SKM-1 (cell line): ENCODE data around the gene FCHSD2.

Experiments used
- DNase-seq: peaks from one replicate; lab custom pipeline; 2025; ENCODE audit not compliant: unreplicated experiment; lab: John Stamatoyannopoulos, UW

FCHSD2 gene

DNA sequence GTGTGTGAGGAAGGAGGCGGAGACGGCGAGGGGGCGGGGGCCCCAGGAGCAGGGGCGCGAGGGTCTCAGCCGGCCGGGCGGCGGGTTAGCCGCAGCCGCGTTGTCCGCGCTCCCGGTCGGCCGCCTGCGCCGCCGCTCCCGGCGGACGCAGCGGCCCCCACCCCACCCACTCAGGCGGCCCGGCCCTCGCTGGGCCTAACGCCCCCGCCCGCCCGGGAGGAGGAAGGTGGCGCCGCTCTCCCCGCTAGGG lies at the start of gene FCHSD2:
TSS of gene FCHSD2 (minus strand) at position 191 of the 250 bp plus-strand sequence. CDS start 441 bp downstream, outside the sequence.
- no peak for DNase-seq

DNA sequence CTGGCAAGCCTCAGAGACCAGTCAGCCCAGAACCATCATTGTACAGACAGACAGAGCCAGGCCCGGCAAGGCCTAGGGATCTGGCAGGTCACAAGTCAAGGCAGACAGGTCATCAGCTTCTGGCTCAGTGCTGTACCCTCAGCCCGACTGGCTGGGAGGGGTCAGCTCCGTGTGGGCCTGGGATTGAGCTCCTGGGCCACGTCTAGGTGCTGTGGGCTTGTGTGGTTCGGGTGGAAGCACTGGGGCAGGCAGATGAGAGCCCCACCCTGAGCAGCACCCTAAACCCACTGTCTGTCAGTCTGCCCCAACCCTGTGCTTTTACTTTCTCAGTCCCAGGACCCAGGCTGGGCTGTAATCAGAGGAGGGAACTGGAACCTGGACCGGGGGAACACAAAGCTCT lies 49.0 kb upstream of the FCHSD2 start:
- DNase-seq: no peak

DNA sequence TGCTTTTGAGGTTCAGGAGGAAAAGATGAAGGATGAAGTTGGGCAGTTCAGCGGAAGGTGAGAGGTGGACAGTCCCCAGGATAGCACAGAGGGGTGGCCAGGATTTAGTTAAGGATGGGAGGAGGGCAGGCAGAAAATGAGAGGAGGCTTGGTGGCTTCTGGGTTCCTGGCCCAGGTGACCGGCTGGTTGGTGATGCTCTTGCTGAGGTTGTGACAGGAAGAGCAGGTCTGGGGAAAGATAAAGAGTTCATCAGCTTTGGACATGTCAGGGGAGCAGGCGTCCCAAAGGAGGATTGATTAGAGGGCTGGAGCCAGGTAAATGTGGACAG lies 48.4 kb upstream of the FCHSD2 start:
- no peak for DNase-seq

DNA sequence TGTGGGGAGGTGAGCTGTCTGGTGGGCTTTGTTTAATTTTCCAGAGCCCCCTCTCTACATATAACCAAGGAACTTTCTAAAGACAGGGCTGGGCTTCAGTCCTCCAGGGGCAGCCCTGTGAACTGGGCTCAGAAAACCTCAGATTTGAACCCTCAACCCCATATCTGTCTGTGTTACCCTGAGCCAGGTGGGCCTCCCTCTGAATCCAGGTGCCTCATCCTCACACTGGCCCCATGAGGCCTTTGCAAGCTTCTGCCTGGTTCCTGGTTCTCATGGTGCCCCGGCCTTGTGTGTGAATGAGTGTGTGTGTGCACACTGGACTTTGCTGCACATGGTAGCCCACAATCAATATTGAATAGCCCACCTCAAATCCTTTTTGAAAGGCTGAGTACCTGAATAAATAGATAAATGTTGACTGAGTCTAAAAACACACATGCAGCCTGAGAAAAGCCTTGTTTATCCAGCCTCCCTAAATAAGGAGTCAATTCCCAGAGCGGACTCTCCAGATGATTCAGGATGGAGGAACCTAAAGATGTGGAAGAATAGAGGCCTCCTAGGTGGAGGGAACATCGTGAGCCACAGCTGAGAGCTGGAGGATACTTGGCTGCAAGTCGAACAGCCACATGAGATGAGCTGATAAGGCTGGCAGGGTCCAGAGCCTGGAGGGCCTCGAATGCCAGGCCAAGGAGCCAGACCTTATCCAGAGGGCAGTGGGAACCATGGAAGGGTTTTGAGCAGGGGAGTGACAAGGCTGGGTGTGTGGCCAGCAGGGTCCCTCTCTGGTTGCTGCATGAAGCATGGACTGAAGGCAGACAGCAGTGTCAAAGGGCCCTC lies 47.8 kb upstream of the FCHSD2 start:
- no peak for DNase-seq

DNA sequence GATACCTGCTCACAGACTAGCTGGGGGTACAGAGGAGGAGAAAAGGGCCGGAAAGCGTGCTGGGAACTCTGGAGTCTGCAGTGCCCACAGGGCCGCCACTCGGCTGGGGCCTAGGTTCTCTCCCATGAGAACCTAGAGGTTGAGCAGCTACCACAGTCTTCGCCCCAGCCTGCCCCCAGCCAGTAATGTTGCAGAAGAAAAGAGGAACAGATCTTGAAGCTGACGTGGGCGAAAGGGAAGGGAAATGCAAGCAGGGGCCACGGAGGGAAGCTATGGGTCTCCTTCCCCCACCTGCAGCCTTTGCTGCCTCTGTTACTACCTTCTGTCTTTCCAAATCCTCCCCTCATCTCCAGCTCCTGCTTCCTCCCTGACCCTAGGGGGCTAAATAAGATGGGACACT lies 47.2 kb upstream of the FCHSD2 start:
- peak; percentile 95 for DNase-seq

DNA sequence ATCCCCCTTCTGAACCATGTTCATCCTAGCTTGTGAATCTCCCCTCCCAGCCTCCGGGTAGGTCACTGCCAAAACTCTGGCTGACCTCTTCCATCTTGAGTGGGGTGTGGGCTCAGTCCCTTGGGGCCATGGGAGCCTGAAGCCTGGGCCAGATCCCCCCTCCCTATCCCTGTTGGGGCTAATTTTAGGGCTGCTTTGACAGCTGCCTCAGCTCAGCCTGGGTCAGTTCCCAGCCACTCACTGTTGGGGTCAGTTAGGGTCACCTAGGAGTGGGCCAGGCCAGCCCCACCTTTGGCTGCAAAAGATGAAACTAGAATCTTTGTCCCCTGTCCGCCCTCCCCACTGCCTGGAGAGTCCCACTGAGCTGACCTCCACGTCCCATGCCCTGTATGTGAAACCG lies 46.2 kb upstream of the FCHSD2 start:
- no peak for DNase-seq

DNA sequence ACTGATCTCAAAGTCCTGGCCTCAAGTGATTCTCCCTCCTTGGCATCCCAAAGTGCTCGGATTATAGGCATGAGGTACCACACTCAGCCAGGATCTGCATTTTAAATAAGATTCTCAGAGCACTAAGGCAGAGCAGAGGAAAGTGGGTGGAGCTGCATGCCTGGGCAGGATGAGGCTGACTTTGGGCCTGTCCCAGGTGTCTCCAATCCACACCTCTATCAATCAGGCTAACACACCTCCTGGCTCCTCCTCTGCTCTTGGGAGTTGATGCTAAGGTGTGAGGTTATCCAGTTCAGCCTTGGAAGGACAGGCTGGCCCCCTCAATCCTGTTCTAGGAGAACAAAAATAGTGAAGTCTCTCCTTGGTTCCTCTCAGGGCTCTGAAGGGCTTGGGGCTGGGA lies 45.7 kb upstream of the FCHSD2 start:
- DNase-seq: no peak

DNA sequence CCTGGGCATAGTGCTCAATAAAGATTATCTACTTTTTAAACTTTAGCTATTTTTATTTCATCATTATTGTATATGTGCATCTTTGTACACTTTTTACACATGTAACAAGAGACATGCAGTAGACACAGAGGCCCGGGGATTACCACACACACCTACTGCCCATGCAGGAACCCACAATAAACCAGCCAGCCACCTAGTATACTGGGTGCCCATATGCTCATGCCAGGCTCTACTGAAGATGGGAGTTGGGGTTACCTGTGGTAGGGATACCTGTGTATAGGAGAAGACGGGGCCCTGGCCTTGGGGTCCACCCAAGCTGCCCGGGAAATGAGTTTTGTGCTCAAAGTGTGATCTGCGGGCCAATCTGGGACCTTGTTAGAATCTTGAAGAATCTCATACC lies 44.8 kb upstream of the FCHSD2 start:
- no peak for DNase-seq

DNA sequence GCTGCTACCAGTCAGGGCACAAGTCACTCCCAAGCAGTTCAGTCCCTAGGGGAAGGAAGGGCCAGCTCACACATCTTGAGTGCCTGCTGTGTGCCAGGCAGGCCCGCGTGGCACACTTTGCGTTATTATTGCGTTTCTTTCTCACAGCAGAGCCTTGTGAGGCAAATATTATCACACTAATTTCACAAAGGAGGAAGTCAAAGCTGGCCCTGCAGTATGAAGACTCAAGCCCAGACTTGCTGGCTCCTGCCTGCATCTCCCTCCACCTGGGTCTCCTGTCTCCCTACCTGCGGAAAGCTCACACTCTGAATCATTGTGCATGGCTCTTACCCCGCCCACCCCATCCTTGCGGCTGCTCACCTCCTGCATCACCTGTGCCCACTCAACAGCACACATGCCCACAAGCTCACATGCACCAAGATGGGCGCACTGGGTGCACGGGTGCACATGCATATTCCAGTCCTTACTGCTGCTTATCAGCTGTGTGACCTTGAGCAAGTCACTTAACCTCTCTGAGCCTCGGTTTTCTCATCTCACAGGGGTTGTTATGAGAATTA lies 44.3 kb upstream of the FCHSD2 start:
- DNase-seq: no peak

DNA sequence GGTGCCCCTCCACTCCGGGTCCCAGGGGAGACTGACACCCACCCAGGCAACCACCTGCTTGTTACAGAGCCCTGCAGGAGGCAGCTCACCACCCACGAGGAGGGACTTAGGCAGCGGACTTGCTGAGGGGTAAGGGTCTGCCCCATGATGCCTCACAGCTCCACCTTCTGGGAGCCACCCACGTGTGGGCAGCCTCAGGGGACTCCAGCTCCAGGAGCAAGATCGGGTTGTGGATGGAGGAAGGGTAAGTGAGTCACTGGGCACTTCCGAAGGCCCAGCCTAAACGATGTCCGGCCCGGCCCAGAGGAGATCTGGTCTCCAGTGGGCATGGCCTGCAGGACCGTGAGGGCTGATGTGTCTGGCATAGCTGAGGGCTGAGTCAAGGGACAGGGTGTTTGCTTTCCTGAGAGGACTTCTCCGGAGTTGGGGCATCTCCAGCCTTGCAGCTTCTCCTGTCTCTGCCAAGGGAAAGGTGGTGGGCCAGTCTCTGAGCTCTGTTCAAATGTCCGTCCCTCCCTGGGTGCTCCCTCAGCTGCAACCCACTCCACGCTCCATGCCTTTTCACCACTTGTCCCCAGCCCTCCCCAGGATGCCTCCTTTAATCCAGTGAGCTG lies 43.7 kb upstream of the FCHSD2 start:
- no peak for DNase-seq

DNA sequence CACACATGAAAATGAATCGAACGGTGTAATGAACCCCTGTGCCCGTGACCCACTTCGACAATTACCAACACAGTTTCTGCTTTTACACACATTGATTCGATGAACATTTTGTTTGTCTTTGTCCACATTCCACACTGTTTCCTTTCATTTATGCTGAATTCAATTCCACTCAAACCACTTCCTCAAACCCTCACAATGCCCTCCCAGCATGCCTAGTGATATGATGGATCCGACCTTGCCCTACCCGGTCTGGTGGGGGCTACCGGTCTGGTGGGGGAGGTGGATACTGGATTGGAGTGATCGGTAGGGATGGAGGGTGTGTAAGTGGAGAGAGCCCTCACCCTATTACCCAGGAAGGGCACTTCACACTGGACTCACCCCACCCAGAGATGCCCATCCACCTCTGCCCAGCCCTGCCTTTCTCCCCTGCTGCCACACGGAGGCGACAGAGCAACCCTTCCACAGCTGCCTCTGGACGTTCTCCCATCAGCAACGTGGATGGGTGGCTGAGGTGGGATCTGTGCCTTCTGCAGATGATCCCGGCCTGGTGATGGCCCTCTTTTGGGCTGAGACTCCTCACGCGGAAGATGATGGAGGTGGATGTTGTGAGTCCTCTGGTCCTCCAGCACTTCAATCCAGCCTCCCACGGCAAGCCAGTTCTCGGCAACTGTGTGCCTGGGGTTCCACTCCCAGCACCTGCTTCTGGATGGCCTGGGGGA lies 43.0 kb upstream of the FCHSD2 start:
- DNase-seq: peak; percentile 64

DNA sequence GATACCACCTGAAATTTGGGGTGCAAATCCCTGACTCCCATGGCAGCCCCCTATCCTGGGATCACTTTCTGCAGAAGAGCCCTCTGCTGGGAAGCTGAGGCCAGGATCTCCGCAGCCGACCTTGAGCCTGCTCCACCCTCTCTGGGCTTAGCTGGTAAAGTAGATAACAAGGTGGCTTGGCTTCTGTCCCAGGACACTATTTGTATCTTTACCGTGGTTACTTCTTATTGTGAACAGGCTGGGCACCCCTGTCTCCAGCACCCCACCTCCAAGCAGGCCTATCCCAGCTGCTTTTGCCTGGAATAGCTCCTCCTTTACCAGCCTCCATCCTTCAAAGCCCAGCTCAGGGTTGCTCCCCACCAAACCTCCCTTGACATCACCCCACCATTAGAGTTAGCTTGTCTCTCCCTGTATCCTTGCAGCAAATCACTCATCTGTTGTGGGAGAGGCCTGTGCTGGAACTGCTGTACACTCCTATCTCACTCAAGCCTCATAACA lies 40.8 kb upstream of the FCHSD2 start:
- no peak for DNase-seq

DNA sequence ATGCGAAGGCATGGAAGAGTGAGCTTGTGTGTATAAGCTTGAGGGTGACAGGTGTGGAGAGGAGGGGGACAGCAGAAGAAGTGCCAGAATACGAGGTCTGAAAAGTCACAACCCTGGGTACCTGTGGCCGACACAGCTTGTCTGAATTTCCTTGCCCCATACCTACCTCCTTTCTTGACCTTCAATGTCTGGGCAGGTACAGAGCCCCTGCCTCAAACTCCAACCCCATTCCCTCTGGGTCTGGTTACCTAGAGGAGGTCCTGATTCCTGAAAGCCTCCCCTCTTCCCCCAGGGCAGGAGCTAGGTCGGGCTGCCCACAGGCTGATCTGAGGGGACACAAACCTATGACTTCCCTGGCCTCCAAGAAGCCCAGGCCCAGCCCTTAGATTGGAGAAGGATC lies 36.6 kb upstream of the FCHSD2 start:
- DNase-seq: no peak

DNA sequence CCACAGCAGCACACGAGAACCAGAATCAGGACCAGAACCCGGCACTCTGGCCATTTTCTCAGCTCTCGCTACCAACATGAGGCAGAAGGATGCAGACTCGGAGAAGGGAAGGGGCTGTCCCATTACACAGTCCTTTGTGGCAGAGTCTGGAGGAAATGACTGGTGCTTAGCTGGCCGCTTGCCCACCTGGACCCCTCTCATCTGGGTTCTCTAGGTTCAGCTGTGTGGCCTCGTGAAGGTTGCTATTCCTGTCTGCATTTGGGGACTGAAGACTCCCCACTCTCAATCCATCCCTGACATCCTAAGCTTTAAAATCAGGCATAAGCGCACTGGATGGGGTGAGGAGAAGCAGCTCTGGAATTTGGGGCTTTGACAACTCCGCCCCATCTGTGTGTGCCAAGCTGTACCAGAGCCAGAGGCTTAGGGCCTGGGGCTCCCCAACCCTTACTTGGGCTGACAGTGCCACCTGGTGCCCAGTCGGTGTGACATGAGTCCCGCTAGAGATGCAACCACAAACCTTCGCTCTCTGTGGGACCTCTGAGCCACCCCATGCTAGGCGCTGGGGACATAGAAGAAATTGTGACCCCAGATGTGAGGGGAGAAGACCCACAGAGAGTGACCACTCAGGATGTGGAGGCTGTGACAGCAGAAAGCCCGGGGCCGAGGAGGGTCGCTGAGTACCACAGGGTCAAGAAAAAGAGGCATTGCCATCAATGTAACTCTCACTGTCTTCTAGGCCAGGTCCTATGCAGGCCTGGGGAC lies 35.8 kb upstream of the FCHSD2 start:
- DNase-seq: peak; percentile 40

DNA sequence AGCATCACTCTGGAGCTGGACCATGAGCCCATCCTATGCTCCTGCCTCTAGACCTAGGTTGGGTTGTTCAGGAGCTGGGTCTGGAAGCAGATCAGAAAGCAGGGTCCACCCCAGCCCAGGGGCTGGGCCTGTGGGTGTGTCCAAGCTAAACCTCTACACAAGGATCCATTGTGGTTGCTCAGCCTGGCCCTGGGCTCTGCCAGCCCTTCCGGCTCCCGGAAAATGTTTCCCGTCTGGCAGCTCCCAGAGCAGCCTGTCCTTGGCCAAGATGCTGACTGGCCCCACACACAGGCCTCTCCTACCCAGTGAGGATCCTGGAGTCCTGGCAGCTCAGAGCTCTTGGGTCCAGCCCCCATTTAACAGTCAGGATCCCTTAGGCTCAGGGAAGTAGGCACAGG lies 35.3 kb upstream of the FCHSD2 start:
- no peak for DNase-seq

DNA sequence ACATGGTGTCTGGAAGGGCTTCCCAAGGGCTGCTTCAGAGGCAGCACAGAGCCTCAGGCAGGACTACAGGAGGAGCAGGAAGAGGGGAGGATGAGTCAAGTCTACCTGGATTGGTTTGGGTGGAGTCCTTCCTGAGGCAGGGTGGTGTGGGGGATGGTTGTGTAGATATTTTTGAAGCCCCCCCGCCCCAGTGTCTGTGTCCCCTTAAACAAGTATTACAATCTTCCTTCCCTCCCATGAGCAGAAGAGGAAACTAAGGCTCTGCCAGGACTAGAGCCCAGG lies 34.7 kb upstream of the FCHSD2 start:
- no peak for DNase-seq

DNA sequence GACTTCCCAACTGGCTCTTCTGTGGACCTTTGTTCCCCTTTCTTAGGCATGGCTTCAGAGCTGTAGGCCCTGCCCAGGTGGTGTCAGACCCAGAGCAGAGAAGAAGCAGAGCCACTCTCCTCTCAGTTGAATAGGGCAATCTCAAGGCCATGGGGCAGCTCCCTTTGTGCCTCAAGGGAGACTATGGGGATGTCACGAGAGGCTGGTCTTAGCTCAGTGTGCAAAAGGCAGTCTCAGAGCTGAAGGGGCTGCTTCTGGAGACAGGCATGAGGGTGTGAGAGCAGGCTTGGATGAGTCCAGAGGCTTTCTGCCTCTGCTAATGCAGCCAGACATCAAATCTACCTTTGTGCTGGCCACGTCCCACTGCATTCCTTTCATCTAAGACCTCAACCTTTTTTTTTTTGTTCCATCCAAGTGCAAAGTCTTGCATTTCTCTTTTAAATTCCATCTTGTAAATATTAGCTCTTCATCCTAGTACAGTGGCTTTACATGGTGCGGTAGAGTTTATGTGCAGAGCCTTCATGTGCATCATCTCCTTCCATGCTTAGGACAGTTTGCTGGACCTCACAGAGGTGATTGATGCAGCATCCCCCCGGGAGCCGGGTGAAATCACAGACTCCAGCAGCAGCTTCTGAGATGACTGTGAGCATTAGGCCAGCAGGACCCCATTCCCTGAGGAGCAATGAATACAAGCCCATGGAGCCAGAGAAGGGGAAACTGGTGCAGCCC lies 34.2 kb upstream of the FCHSD2 start:
- no peak for DNase-seq

DNA sequence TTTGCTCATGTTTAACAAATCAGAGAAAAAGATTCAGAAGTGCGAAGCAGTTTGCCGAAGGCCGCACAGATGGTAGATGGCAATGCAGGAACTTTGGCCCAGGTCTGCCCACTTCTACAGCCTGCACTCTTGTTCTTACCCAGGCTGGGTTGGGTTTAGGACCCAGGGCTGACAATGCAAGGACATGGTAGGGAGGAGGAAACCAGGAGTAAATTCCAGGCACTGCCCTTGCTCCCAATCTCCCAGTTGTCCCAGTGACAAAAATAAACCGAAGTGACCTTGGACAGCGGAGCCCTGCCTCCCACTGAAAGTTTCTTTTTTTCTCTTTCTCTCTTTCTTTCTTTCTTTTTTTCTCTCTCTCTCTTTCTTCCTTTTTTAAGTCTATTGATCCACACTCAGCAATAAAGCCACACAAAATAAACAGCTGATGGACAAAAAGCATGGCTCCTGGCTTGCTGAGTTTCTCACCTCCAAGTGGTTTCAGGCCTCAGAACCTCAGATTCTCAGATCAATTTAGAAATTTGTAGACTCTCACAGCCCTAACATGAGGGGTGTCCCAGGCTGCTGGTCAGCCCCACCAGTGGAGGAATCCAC lies 33.5 kb upstream of the FCHSD2 start:
- DNase-seq: no peak

DNA sequence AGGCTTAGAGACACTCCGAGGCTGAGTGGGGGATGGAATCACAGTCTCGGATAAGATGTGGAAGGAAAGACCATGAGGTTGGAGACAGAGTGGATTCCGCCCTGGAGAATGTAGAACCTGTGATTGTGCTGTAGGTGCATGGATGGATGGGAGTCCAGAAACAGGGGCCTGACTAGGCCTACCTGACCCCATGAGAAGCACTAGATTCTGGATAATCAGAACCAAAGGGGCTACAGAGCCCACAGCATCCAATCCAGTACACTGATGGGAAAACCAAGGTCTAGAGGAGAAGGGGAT lies 32.3 kb upstream of the FCHSD2 start:
- DNase-seq: no peak

DNA sequence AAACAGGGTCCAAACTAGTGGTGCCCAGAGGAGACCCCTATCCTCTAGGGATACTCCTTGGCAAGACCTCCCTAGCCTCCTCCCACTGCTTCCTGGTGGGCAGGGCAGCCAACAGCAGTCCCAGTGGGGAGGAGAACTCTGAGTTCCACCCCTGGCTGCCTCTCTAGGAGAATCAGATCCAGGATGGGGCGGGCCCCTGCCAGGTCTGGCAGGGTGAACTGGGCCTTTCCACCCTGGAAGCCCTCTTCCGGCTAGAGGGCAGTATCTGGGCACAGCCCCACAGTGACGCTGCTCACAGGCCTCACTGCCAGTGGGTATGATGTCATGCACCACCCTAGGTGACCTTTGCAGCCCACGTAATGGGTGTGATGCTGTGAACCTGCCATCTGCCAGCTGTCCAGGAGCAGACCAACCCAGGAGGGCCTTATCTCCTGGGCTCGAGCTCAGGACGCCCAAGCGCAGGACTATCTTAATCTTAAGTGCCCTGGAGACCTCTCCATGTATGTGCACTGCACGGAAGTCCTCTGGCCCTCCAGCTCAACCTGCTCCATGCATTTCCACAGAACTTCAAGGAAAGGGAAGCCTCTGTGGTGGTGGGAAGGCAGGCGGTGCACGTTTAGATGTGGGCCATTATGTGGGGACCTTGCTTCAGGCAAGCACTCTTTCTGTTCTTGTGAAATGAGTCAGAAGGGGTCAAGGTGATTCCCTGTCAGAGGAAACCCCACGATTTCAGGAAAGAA lies 31.8 kb upstream of the FCHSD2 start:
- DNase-seq: no peak
